M059J (cell line): ENCODE results near the gene C6orf132. TPM values are rescaled to one million over a fixed set of nuclear protein-coding genes. Genes with fewer than 3 reads are reported as not detected.

ENCODE experiments used
- DNase-seq: peaks from one replicate; pipeline ENCODE4 v3.0.0-alpha.2; 2012; ENCODE audit warnings: low read depth
- total RNA-seq: library from RNA; depleted of rRNA; stranded (reverse); fragments of >200 nt; shearing (Covaris generic); gene quantifications from 2 replicates; pipeline ENCODE4 v1.2.3, GENCODE V29; 2014; rRNA removed

C6orf132 gene
- total RNA-seq, 1 experiment from 2014 or later, result 2.2 TPM

DNA sequence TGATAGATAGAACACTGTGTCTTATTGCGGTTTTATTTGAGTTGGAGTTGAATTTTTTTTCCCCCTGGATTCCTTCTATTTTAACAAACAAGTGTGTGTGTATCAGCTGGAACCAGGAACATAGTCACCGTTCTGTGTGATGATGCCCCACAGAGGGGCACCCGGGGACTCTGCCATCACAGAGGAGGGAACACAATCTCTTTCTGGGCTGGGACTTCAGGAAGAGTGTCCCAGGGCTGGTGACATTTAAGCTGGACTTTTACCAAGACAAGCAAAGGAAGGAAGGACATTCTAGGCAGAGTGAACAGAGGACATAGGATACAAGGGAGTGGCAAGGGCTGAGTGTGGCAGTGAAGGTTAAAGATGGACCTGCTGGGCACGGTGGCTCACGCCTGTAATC is 58.9 kb downstream of the C6orf132 start:
- no peak for DNase-seq

DNA sequence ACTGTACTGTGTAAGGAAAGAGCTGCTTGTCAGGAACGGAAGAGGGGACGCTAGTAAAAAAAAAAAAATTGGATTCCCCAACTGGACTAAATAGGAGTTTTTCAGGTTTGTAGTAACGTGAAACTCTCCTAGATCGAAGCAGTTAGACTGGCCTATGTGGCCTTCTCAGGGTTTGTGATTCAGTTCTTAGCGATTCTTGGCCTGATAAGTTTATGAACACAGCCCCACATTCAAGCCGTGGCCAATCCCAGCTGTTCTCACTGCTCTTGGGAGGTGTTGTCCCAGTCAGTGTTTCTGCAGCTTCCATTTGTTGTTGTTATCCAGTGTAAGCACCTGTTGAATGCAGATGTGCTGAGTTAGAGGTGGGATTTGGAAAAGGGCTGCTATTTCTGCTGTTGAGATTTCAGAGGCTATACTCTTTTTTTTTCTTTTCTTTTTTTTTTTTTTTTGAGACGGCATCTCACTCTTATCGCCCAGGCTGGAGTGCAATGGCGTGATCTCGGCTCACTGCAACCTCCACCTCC is 62.4 kb downstream of the C6orf132 start:
- no peak for DNase-seq

DNA sequence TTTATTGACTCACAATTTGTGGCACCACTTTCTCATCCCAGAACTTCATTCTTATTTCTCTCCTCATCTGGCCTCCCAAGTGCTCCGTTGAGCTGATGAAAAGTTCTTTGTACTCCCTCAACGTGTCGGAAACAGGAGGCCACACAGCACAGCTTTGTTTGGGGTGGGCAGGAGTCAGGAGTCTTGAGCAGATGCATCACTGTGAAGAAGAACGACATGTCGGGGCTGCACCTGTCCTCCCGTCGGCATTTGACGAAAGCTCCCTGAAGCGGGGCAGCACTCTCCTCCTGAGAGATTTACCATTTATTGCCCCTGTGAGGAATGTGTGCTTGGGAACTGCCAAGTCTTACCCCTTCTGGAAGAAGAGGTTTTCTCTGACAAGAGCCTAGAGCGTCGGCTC is 64.0 kb downstream of the C6orf132 start:
- DNase-seq, result no peak

DNA sequence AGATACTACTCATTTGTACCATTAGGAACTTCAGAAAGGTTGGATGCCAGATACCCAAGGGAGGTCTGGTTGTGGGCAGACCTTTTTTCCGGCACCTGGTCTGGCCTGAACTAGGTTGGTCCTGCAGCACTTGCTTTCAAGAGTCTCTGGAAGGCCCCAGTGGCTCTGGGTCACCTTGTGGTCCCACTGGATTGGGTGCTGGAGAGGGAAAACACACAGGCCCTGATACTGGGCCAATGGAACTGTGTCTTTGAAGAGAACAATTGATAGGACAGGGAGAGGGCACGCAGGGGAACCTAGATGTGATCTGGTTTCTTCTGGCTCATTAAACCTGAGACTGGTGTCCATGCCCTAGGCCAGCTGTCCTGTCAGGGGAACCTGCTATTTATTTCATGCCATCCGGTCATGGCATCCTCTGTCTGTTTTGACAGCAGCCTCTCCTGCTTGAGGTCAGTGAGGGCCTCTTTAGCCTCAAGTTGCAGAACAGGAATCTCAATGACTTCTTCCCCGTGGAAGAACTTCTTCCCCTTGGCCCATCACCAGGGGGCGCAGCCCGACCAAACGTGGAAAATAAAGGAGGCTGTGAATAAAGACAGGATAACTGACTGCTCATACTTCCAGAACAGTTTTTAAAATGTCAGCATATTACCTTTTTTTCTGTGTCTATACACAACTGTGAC is 67.1 kb downstream of the C6orf132 start:
- peak; percentile 74 for DNase-seq

DNA sequence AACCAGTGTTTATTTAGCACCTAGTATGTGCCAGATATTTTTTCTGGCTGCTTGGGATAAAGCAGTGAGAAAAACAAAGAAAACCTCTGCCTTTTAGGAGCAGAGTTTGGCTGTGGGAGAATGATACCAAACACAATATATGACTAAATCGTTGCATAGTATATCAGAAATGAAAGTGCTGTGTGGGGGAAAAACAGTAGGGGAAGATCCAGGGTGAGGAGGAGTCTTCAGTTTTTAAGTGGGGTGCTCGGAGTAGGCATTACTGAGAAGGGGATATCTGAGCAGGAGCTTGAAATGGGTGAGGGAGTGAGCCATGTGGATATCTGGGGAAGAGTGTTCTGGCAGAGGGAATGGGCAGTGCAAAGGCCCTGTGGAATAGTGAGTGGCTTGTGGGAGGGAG is 69.1 kb downstream of the C6orf132 start:
- DNase-seq, result no peak

DNA sequence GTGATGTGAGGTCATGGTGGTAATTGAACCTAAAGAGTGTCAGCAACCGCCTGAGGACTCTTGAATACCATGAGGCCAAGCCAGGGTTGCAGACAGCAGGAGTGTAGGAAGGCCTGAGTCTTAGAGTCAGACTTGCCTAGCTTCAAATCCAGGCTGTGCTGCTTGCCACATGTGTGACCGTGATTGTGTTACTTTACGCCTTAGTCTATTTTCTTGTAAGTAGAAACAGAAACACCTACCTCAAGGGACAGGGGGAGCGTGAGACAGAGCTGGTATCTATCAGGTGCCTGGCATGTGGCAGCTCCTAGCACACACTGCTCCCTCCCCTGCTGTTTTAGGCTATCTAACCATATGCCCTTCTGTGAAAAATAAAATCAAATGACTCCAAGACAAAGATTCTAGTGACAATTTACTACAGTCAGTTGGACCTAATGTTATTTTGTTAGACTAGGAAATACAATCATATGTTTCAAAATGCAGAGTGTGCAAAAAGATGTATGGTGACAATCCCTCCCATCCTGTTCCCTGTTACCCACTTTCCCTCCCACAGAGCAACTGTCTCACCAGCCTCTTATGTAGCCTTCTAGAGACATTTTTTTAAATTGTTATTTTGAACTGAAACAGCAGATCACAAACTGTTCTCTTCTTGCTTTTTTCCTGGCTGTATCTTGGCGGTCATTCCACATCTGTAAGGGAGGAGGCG is 70.4 kb downstream of the C6orf132 start:
- no peak for DNase-seq

DNA sequence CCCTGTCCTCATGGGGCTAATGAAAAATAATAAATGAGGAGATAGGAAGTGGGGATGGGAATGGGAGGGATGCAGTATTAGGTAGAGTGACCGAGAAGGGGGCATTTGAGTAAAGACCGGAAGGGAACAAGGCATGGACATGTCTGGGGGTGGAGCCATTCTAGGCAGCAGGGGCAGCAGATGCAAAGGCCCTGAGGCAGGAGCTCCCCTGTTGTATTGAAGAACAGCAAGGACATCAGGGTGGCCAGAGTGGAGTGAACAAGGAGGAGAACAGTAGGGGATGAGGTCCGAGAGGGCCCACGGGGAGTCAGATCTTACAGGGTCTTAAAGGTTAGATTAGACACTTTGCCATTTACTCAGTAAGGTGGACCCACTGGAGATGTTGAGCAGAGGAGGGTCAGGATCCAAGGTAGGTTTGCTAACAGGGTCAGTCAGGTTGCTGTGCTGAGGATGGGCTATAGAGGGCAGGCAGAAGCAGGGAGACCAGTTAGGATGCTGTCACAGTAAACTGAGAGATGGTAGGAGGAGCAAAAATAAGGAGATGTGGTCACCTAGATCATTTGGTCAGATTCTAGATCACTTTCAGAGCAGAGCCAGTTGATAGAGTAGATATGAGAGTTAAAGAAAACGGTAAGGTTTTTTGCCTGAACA is 73.4 kb downstream of the C6orf132 start:
- no peak for DNase-seq

DNA sequence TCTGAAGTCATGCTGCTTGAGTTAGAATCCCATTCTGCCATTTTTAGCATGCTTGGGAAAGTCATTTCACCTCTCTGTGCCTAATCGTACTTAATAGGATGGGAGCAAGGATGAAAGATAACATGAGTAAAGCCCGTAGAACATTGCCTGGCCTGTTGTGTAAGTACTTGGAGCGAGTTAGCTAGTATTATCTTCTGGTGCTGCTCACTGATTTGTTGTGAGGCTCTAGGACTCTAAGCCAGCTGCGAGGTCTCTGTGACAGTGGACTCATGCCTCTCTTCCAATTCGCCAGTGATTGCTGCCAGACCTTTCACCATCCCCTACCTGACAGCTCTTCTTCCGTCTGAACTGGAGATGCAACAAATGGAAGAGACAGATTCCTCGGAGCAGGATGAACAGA is 74.2 kb downstream of the C6orf132 start:
- DNase-seq, result no peak

DNA sequence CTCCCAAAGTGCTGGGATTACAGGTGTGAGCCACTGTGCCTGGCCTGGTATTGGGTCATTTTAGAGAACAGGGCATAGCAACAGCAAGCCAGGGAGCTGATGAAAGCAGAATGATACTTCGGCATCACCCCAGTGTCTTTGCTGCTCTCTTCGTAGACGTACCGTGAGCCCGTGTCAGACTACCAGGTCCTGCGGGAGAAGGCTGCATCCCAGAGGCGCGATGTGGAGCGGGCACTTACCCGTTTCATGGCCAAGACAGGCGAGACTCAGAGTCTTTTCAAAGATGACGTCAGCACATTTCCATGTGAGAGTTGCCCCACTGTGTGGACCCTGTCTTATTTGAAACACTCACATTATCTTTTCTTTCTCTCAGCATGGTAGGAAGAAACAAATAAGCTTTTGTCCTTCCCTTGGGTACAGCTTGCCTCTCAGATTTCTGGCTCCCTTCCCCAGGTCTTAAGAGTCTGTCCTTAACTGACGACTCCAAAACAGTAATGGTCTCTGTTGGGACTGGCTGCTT is 76.2 kb downstream of the C6orf132 start:
- no peak for DNase-seq

DNA sequence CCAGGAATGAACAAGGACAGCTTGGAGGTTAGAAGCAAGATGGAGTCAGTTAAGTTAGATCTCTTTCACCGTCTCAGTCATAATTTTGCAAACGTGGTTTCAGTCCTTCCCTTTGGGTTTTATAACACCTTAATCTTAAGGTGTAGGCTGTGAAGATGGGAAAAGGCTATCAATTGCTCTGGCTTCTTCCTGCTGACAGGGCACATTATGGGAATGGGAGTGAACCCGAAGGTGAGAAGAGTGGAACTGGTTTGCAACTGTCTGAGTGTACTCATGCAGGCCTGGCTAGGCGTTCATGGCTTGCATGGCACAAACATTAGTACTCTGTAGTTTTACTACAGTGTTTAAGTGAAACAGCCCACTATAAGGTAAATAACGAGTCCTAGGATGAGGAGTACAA is 82.7 kb downstream of the C6orf132 start:
- no peak for DNase-seq

DNA sequence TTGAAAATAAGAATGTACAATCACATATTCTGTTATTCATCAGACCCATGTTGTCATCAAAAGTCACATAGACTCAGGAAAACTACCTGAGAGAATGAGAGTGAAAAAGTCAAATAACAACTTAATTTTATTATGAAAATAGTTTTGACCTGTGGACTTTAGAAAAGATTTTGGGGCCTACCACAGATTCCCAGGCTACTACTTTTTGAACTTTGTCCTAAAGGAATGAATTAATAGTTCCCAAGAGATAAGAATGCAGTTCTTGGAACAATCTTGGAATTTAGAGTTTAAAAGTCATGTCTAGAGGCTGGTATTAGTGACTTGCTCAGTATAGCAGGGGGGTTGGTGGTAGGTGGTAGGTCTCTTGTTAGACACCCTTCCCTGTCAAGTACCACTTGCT is 88.8 kb downstream of the C6orf132 start:
- DNase-seq, result no peak

DNA sequence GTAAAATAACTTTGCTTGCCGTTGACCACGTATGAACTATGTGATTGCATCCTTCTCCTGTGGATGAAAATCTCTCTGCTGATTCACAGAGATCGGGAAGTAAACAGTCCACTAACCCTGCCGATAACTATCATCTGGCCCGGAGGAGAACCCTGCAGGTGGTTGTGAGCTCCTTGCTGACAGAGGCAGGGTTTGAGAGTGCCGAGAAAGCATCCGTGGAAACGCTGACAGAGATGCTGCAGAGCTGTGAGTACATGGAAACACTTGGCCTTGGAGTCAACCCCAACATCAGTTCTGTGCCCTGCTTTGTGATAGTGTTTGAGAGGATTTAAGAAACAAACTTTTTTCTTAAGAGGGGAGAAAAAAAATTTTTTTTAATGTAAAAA is 91.2 kb downstream of the C6orf132 start:
- DNase-seq, result no peak

Other genes with a start within 250 kb of the C6orf132 start
- 2.6 and 3.6 TPM in 2 replicates for gene USP49, start 247.2 kb downstream of the C6orf132 start, total RNA-seq
- gene MED20, start 221.5 kb downstream of the C6orf132 start, total RNA-seq, result 23.5 and 49.9 TPM in 2 replicates
- gene BYSL, start 221.1 kb downstream of the C6orf132 start, total RNA-seq, result 16.0 and 19.2 TPM in 2 replicates
- gene CCND3, start 200.8 kb downstream of the C6orf132 start, total RNA-seq, result 141 and 146 TPM in 2 replicates
- 23.7 and 29.5 TPM in 2 replicates for gene TAF8, start 92.1 kb downstream of the C6orf132 start, total RNA-seq
- not detected in 2 replicates for gene GUCA1A, start 30.7 kb upstream of the C6orf132 start, total RNA-seq
- 0.27 TPM in 1 of 2 replicates, not detected in the other for gene GUCA1B, start 52.3 kb upstream of the C6orf132 start, total RNA-seq
- gene MRPS10, start 75.2 kb upstream of the C6orf132 start, total RNA-seq, result 96.9 and 123 TPM in 2 replicates